Measurements from ENCODE around the gene BRWD1.

GRCh38 chr21:39317134-39318090 is 4.0 kb upstream of the BRWD1 start:
- TF ChIP-seq CTCF (IDR thresholded peaks at IDR 0.05), result no peak
- peak in 1 of 2 donors; percentile 32 for TF ChIP-seq EP300 (IDR thresholded peaks at IDR 0.05)
- TF ChIP-seq POLR2A (IDR thresholded peaks at IDR 0.05), result no peak
